H1 (cell line): Measurements from ENCODE around the gene MRPS10. TPM values are rescaled to one million over a fixed set of nuclear protein-coding genes. Genes with fewer than 3 reads are reported as not detected.
A peak's percentile ranks its signal among the peaks of the same experiment; 100 is the strongest.

Experiments used
- CTCF ChIA-PET: fragments of 300-600 bp; sonication (Branson Sonifier 250); formaldehyde crosslinking; loops from one replicate; lab custom pipeline; 2021; ENCODE audit not compliant: partially characterized antibody; lab: Charles Lee
- POLR2A ChIA-PET: fragments of 300-600 bp; sonication (Branson Sonifier 250); formaldehyde crosslinking; loops from one replicate; lab custom pipeline; 2021; ENCODE audit warnings: inconsistent platforms; ENCODE audit not compliant: partially characterized antibody; lab: Charles Lee
- DNase-seq, 2 experiments: peaks; one replicate each; pipeline versions ENCODE4 v3.0.0 to v3.0.0-alpha.2; 2010 to 2022; ENCODE audit warnings: low spot score in 2 of 2, low read depth in 1 of 2, mixed read lengths in 1 of 2
- FAIRE-seq: peaks from 2 replicates; lab custom pipeline; 2011; peaks lifted over from hg19 to GRCh38; lab: Jason Lieb, UNC
- H2AFZ ChIP-seq: 2 replicates; pipeline ENCODE4 v1.8.1; 2012; ENCODE audit warnings: low read length, inconsistent platforms
- H2AK5ac ChIP-seq: 2 replicates; pipeline ENCODE4 v1.6.1; 2013; ENCODE audit warnings: low read depth, low read length
- H2BK120ac ChIP-seq: replicated peaks from 2 replicates; pipeline ENCODE3; 2013; ENCODE audit warnings: low read depth, low read length, inconsistent platforms
- H2BK12ac ChIP-seq: 2 replicates; pipeline ENCODE4 v1.6.1; 2013; ENCODE audit warnings: low read depth, low read length
- H2BK15ac ChIP-seq: 2 replicates; pipeline ENCODE4 v1.6.1; 2013; ENCODE audit warnings: low read length
- H2BK20ac ChIP-seq: 2 replicates; pipeline ENCODE4 v1.6.1; 2013; ENCODE audit warnings: low read length
- H2BK5ac ChIP-seq: 2 replicates; pipeline ENCODE4 v1.6.1; 2013; ENCODE audit warnings: low read depth, low read length
- H3K14ac ChIP-seq: 2 replicates; pipeline ENCODE4 v1.6.1; 2013; ENCODE audit warnings: inconsistent platforms; ENCODE audit not compliant: insufficient read length
- H3K18ac ChIP-seq: 2 replicates; pipeline ENCODE4 v1.6.1; 2013; ENCODE audit warnings: low read length; ENCODE audit errors: extremely low read depth
- H3K23ac ChIP-seq: 2 replicates; pipeline ENCODE4 v1.6.1; 2013; ENCODE audit warnings: inconsistent platforms; ENCODE audit not compliant: insufficient read length
- H3K23me2 ChIP-seq: 2 replicates; pipeline ENCODE4 v1.6.1; 2013; ENCODE audit warnings: low read depth, low read length
- H3K27ac ChIP-seq: 2 replicates; pipeline ENCODE4 v1.6.1; 2011; ENCODE audit warnings: low read depth, low read length, inconsistent platforms
- H3K27me3 ChIP-seq, 4 experiments: replicated peaks in 1 of 4; 1 replicate in 1 of 4; 2 replicates in 3 of 4; pipeline versions ENCODE4 v1.6.1 to v1.8.1; 2011 to 2013; ENCODE audit warnings: low read length in 3 of 4, mild to moderate bottlenecking in 3 of 4, inconsistent platforms in 2 of 4, mixed read lengths in 2 of 4, moderate library complexity in 1 of 4; ENCODE audit not compliant: control insufficient read depth in 3 of 4, insufficient read depth in 3 of 4; ENCODE audit errors: extremely low read depth in 1 of 4
- H3K36me3 ChIP-seq, 4 experiments: 2 replicates each; pipeline versions ENCODE4 v1.6.1 to v1.8.1; 2011 to 2013; ENCODE audit warnings: mild to moderate bottlenecking in 4 of 4, low read length in 3 of 4, moderate library complexity in 2 of 4, control low read depth in 1 of 4, inconsistent platforms in 1 of 4; ENCODE audit not compliant: insufficient read depth in 4 of 4, control insufficient read depth in 2 of 4
- H3K4ac ChIP-seq: replicated peaks from 2 replicates; pipeline ENCODE3; 2013; ENCODE audit warnings: low read length, low read depth, mixed read lengths, inconsistent platforms; ENCODE audit not compliant: insufficient read length
- H3K4me1 ChIP-seq, 4 experiments: replicated peaks in 1 of 4; 1 replicate in 1 of 4; 2 replicates in 3 of 4; pipeline versions ENCODE4 v1.6.1 to v1.8.1; 2011 to 2013; ENCODE audit warnings: low read length in 3 of 4, inconsistent platforms in 2 of 4, mixed read lengths in 1 of 4; ENCODE audit not compliant: insufficient read depth in 4 of 4, control insufficient read depth in 3 of 4
- H3K4me2 ChIP-seq, 2 experiments: 2 replicates each; pipeline versions ENCODE4 v1.6.1 to v1.8.1; 2011 to 2013; ENCODE audit warnings: low read depth in 2 of 2, low read length in 2 of 2, control low read depth in 1 of 2, inconsistent platforms in 1 of 2, mild to moderate bottlenecking in 1 of 2; ENCODE audit not compliant: insufficient read depth in 1 of 2
- H3K4me3 ChIP-seq, 4 experiments: fragments of 200-600, 300-600 bp in 1 of 4; sonication (generic), shearing (Covaris generic), sonication (Bioruptor Twin) in 1 of 4; 2 replicates each; pipeline versions ENCODE4 v1.5.1 to v1.8.1; 2011 to 2016; ENCODE audit warnings: low read length in 4 of 4, low read depth in 3 of 4, control low read depth in 2 of 4, inconsistent platforms in 2 of 4, mild to moderate bottlenecking in 2 of 4, mixed read lengths in 1 of 4, moderate library complexity in 1 of 4; ENCODE audit not compliant: insufficient read depth in 2 of 4; ENCODE audit errors: extremely low read depth in 1 of 4
- H3K56ac ChIP-seq: replicated peaks from 2 replicates; pipeline ENCODE3; 2013; ENCODE audit warnings: low read depth, mild to moderate bottlenecking, mixed read lengths, low read length, inconsistent platforms; ENCODE audit not compliant: insufficient read length
- H3K79me1 ChIP-seq: 2 replicates; pipeline ENCODE4 v1.6.1; 2013; ENCODE audit warnings: low read depth, low read length, control low read depth
- H3K79me2 ChIP-seq, 2 experiments: 2 replicates each; pipeline versions ENCODE4 v1.6.1 to v1.8.1; 2012 to 2013; ENCODE audit warnings: low read length in 2 of 2, mild to moderate bottlenecking in 2 of 2, inconsistent platforms in 1 of 2; ENCODE audit not compliant: insufficient read depth in 2 of 2, control insufficient read depth in 1 of 2
- H3K9ac ChIP-seq, 4 experiments: replicated peaks in 1 of 4; 1 replicate in 1 of 4; 2 replicates in 3 of 4; pipeline versions ENCODE4 v1.6.1 to v1.8.1; 2011 to 2013; ENCODE audit warnings: low read depth in 3 of 4, low read length in 3 of 4, control low read depth in 2 of 4, mild to moderate bottlenecking in 2 of 4, moderate library complexity in 2 of 4, inconsistent platforms in 1 of 4; ENCODE audit errors: extremely low read depth in 1 of 4
- H3K9me3 ChIP-seq, 2 experiments: 2 replicates each; pipeline versions ENCODE4 v1.6.1 to v1.8.1; 2012 to 2013; ENCODE audit warnings: mild to moderate bottlenecking in 2 of 2, moderate library complexity in 2 of 2, control low read depth in 1 of 2, inconsistent platforms in 1 of 2, low read depth in 1 of 2, low read length in 1 of 2, mixed read lengths in 1 of 2; ENCODE audit not compliant: insufficient read depth in 2 of 2
- H4K20me1 ChIP-seq, 2 experiments: replicated peaks in 1 of 2; 2 replicates each; pipeline versions ENCODE3 to v1.8.1; 2011 to 2013; ENCODE audit warnings: inconsistent platforms in 2 of 2, low read length in 2 of 2, mild to moderate bottlenecking in 1 of 2; ENCODE audit not compliant: insufficient read depth in 2 of 2, control insufficient read depth in 1 of 2
- H4K5ac ChIP-seq: 2 replicates; pipeline ENCODE4 v1.6.1; 2013; ENCODE audit warnings: low read length, low read depth, mixed read lengths, inconsistent platforms; ENCODE audit not compliant: insufficient read length
- H4K8ac ChIP-seq: 2 replicates; pipeline ENCODE4 v1.8.0; 2013; ENCODE audit warnings: mild to moderate bottlenecking, moderate library complexity, low read length, inconsistent platforms; ENCODE audit not compliant: insufficient read depth; ENCODE audit errors: extremely low read depth
- H4K91ac ChIP-seq: replicated peaks from 2 replicates; pipeline ENCODE3; 2013; ENCODE audit warnings: low read length, mixed read lengths, inconsistent platforms; ENCODE audit not compliant: insufficient read length
- BRCA1 ChIP-seq: IDR thresholded peaks from 2 replicates; pipeline ENCODE4 v1.6.1; 2012; ENCODE audit warnings: low read depth, low read length, improper control_type of control experiment
- EP300 ChIP-seq, 2 experiments: IDR thresholded peaks; 1 replicate in 1 of 2; 2 replicates in 1 of 2; pipeline ENCODE4 v1.6.1; 2011 to 2012; ENCODE audit warnings: low read depth in 2 of 2, low read length in 2 of 2, mild to moderate bottlenecking in 2 of 2, borderline replicate concordance in 1 of 2, inconsistent platforms in 1 of 2, moderate library complexity in 1 of 2
- HDAC2 ChIP-seq, 2 experiments: fragments of 300-600 bp in 1 of 2; sonication (generic) in 1 of 2; IDR thresholded peaks; 2 replicates each; pipeline ENCODE4 v1.6.1; 2011 to 2012; ENCODE audit warnings: low read depth in 2 of 2, low read length in 2 of 2, mild to moderate bottlenecking in 2 of 2, moderate library complexity in 2 of 2, borderline replicate concordance in 1 of 2, inconsistent platforms in 1 of 2
- MAFK ChIP-seq: IDR thresholded peaks from 2 replicates; pipeline ENCODE4 v1.6.1; 2012; ENCODE audit warnings: low read depth, mild to moderate bottlenecking, improper control_type of control experiment, low read length
- NANOG ChIP-seq: IDR thresholded peaks from 2 replicates; pipeline ENCODE4 v1.6.1; 2011; ENCODE audit warnings: low read length, low read depth, mild to moderate bottlenecking, inconsistent platforms; ENCODE audit not compliant: insufficient read depth, poor library complexity, severe bottlenecking
- POU5F1 ChIP-seq: IDR thresholded peaks from 2 replicates; pipeline ENCODE4 v1.6.1; 2011; ENCODE audit warnings: low read depth, mild to moderate bottlenecking, low read length, moderate library complexity
- WGBS, 2 experiments: shearing (Covaris generic) in 1 of 2; methylation state at CpG; one replicate each; pipeline versions ENCODE4 v1.1.6 to v1.1.7; 2013 to 2015; ENCODE audit warnings: low lambda C conversion rate in 2 of 2, mixed read lengths in 2 of 2, inconsistent platforms in 1 of 2, low coverage in 1 of 2, missing lambda C conversion rate in 1 of 2; ENCODE audit not compliant: insufficient replicate concordance in 2 of 2, insufficient coverage in 1 of 2, insufficient read length in 1 of 2; ENCODE audit errors: extremely low coverage in 1 of 2, missing lambda C conversion rate in 1 of 2; 5-methylcytosine and 5-hydroxymethylcytosine counted together
- polyA plus RNA-seq, 7 experiments: library from polyadenylated mRNA; depleted of rRNA in 3 of 7; stranded (reverse) in 5 of 7; unstranded in 2 of 7; fragments of >200 nt in 5 of 7; fragments of 200-250 nt in 2 of 7; gene quantifications; 1 replicate in 5 of 7; 2 replicates in 1 of 7; 4 replicates in 1 of 7; pipeline versions ENCODE4 v1.2.1 to v1.2.3, GENCODE V29; 2011 to 2013; ENCODE audit warnings: missing spikeins in 2 of 7, mixed read lengths in 2 of 7
- total RNA-seq: library from RNA; stranded (reverse); fragmentation: NEBNext Ultra II Directional; extraction: Animal tissue kit (Norgen Biotek cat#: 25700); gene quantifications from 2 replicates; pipeline ENCODE4 v1.2.1, GENCODE V29; 2021

The MRPS10 gene
- total and polyA plus RNA-seq, 2 of the 8 experiments (the other 6 are each of a cell fraction or from before 2014, with no cell fraction given), result 20.5 to 33.6 TPM

DNA sequence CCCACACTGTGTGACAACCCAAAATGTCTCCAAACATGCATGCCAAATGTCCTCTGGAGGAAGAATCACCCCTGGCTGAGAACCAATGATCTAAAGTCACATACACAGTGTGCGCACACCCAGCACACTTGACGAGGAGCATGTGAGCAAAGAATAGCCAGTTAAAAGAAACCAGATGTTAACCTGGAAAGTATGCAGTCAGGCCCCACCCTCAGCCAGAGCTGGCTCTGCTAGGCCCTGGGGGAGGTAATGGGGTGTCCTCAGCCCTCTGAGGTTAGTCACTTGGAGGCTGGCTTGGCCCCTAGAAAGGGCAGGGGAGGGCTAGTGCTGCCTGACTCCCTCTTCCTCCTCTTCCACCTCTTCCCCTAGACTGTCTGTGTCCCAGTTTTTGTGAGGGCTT lies 59.6 kb downstream of the MRPS10 start:
- no peak overlapping the region for H4K91ac ChIP-seq
- H3K4me3 ChIP-seq, result no peak overlapping the region
- peaks cover 0 to 14% (median 8%) of the 10 kb centered on the region in 4 experiments for H3K4me1 ChIP-seq
- DNase-seq (no peak), FAIRE-seq (no peak)
- peaks cover 0 to 3% (median 0%) of the 10 kb centered on the region in 4 experiments; a peak in 3 of 7 replicates for H3K27me3 ChIP-seq
- no peaks in the 10 kb centered on the region for H3K79me1 ChIP-seq
- 0 out of 2 replicates have a peak overlapping the region, but pooled peaks have one; percentile 13 for H2BK5ac ChIP-seq
- no peak overlapping the region; the same call in 1 of the 2 replicates for H2AK5ac ChIP-seq
- H3K4ac ChIP-seq, result no peak overlapping the region
- H4K20me1 ChIP-seq, result no peaks in the 10 kb centered on the region
- no peak overlapping the region for H3K18ac ChIP-seq
- TF ChIP-seq NANOG (no peak), BRCA1 (no peak), MAFK (no peak), EP300 (IDR thresholded peaks at IDR 0.05; ENCODE audit: borderline replicate concordance in 1 of 2, low read depth in 2 of 2, low read length in 2 of 2) (no peak), POU5F1 (no peak), HDAC2 (IDR thresholded peaks at IDR 0.05; ENCODE audit: borderline replicate concordance in 1 of 2, low read depth in 2 of 2, low read length in 2 of 2) (no peak)
- POLR2A ChIA-PET, result interaction anchor here (0.6 to 1.0 kb wide), 3 partner anchors 10 to 69 kb away, joined by 3 to 4 read pairs (median 3); no protein-coding TSS in a partner anchor
- H4K8ac ChIP-seq, result no peak overlapping the region
- H3K9me3 ChIP-seq, result no peaks in the 10 kb centered on the region
- H3K27ac ChIP-seq, result no peak overlapping the region
- H3K4me2 ChIP-seq, result no peak overlapping the region
- no peak overlapping the region for H2BK120ac ChIP-seq
- H2BK15ac ChIP-seq, result no peak overlapping the region
- WGBS, 2 experiments, result 100% methylated on average over 2 of the region's 2 CpGs; no CpG with 5 or more reads in 1 of the 2 experiments
- H3K23me2 ChIP-seq, result no peaks in the 10 kb centered on the region
- H3K56ac ChIP-seq, result no peak overlapping the region
- H3K23ac ChIP-seq, result no peak overlapping the region
- 0 out of 2 replicates have a peak overlapping the region, but pooled peaks have one; percentile 7 for H2BK12ac ChIP-seq
- no peak overlapping the region for H3K9ac ChIP-seq
- no peaks in the 10 kb centered on the region for H3K79me2 ChIP-seq
- no peak overlapping the region for H3K14ac ChIP-seq
- no peak overlapping the region for H4K5ac ChIP-seq
- CTCF ChIA-PET, result interaction anchor here (0.8 to 3.0 kb wide), 4 partner anchors 24 to 62 kb away, joined by 3 to 14 read pairs (median 12); no protein-coding TSS in a partner anchor
- no peaks in the 10 kb centered on the region for H3K36me3 ChIP-seq
- H2BK20ac ChIP-seq, result 0 out of 2 replicates have a peak overlapping the region, but pooled peaks have one; percentile 52
- no peak overlapping the region for H2AFZ ChIP-seq
